ENCODE measurements around the gene COX10.

DNA sequence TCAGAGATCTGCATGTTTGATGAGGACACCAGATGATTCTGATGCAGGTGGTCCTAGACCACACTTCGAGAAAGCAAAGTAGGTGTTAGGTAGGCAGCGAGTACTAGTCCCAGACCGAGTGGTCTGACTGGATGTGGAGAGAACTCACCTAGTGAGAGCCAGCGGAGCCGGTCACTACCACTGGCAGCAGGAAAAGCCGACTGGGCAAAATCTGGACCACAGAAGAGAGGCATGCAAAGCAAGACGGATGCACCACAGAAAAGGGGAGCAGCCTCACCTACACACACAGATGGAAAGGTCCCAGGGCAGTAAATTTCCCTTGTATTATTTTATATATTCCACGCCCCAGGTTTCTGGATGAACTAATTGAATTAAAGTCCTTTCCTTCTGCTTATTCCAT, 13.5 kb downstream of the COX10 start:
- TF ChIP-seq, protein P1, sequence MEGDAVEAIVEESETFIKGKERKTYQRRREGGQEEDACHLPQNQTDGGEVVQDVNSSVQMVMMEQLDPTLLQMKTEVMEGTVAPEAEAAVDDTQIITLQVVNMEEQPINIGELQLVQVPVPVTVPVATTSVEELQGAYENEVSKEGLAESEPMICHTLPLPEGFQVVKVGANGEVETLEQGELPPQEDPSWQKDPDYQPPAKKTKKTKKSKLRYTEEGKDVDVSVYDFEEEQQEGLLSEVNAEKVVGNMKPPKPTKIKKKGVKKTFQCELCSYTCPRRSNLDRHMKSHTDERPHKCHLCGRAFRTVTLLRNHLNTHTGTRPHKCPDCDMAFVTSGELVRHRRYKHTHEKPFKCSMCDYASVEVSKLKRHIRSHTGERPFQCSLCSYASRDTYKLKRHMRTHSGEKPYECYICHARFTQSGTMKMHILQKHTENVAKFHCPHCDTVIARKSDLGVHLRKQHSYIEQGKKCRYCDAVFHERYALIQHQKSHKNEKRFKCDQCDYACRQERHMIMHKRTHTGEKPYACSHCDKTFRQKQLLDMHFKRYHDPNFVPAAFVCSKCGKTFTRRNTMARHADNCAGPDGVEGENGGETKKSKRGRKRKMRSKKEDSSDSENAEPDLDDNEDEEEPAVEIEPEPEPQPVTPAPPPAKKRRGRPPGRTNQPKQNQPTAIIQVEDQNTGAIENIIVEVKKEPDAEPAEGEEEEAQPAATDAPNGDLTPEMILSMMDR (IDR thresholded peaks at IDR 0.05), result no peak
- TF ChIP-seq POLR2A (IDR thresholded peaks at IDR 0.05) (no peak), EP300 (IDR thresholded peaks at IDR 0.05) (no peak)

Measured in tibial nerve (tissue), 4 donors.